Measurements from ENCODE around the gene LDB2.
"Not testable (repeated sequence)": the region's sequence is repeated elsewhere in the genome, so short reads cannot be mapped to it uniquely, and the experiment has no call there.

The LDB2 gene

DNA sequence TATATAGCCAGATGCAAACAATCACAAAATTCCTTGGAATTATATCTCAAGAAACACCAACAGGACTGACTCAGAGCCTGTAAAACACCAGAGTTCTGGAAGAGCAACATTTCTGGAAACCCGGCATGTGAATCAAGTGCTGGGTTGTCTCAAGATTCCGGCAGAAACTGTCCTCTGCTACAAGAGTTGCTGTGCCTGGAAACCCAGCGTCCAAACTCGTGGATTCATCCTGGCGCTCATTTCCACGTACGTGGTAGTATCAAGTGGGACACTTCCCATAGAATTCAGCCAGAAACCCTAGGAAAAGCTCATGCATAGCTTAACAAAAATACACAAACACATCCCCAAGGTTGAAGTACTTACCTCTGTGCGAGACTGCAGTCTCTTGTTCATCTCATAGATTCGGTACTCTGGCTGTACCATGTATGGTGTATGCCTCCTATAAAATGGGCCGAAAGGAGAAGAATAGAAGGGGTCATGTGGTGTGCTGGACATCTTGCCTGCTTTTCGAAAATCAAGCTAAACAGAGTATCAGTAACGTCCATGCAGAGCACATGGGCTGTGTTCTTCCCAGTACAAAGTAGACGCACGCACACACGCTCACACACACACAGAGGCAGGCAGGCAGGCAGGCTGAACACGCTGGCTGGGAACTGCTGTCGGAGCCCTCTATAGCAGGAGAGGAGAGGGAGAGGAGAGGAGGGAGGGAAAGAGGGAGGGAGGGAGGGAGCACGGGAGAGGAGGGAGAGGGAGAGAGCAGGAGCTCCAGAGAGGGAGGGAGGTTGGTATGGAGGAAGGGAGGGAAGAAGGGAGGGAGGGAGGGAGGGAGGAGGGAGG lies at the start of gene LDB2:
LDB2 (minus strand) TSS at position 655 of the 837 bp plus-strand sequence.
- no peaks in the 10 kb centered on the region for H3K36me3 Mint-ChIP-seq (ENCODE audit: low read depth)
- H3K4me1 Mint-ChIP-seq, result peaks cover 14% of the 10 kb centered on the region
- H3K27me3 Mint-ChIP-seq, result peaks cover 7% of the 10 kb centered on the region
- H3K27ac Mint-ChIP-seq, result no peak within 1 kb of the TSS
- no peak for DNase-seq
- peak within 1 kb of the TSS; percentile 52 for H3K4me3 Mint-ChIP-seq
- ATAC-seq, result peak; percentile 10
- no peaks in the 10 kb centered on the region for H3K9me3 Mint-ChIP-seq

DNA sequence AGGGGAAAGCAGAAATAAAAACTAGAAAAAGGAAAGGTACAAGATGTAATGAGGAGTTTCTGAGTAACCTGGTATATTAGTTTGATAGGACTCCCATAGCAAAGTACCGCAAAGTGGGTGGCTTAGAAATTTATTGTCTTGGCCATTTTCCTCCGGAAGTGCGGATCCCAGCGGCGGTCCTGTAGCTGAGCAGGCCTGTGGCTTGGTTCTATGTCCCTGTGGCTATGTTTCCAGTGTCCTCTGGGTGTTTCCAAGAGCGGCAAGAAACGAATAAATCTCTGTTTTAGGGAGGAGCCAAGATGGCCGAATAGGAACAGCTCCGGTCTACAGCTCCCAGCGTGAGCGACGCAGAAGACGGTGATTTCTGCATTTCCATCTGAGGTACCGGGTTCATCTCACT lies 44.0 kb upstream of the LDB2 start:
- Mint-ChIP-seq H3K27me3 (peaks cover 2% of the 10 kb centered on the region), H3K36me3 (ENCODE audit: low read depth) (no peaks in the 10 kb centered on the region), H3K27ac (no peak overlapping the region), H3K9me3 (no peaks in the 10 kb centered on the region), H3K4me1 (no peaks in the 10 kb centered on the region), H3K4me3 (no peak overlapping the region)
- DNase-seq, result no peak
- no peak for ATAC-seq

DNA sequence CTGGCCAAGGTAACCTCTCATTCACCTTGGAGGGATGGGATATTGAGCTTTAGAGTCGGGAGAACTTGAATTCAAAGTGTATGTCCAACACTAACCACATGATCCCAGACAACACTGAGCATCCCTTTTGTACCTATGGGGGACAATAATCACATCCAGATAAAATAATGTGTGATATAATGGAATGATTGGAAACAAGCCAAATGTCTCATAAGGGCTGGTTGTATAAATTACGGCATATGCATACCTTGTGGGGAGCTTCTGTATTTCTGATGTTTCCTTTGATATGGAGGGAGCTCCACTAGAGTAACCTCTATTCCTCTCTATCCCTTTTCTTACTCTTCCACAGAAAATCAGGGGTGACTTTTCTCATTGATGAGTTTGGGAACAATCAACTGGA lies 40.7 kb upstream of the LDB2 start:
- no peaks in the 10 kb centered on the region for H3K36me3 Mint-ChIP-seq (ENCODE audit: low read depth)
- no peaks in the 10 kb centered on the region for H3K4me1 Mint-ChIP-seq
- H3K27ac Mint-ChIP-seq, result no peak overlapping the region
- H3K27me3 Mint-ChIP-seq, result peaks cover 2% of the 10 kb centered on the region
- DNase-seq (no peak), ATAC-seq (no peak)
- peaks cover under 1% of the 10 kb centered on the region for H3K9me3 Mint-ChIP-seq
- no peak overlapping the region for H3K4me3 Mint-ChIP-seq

DNA sequence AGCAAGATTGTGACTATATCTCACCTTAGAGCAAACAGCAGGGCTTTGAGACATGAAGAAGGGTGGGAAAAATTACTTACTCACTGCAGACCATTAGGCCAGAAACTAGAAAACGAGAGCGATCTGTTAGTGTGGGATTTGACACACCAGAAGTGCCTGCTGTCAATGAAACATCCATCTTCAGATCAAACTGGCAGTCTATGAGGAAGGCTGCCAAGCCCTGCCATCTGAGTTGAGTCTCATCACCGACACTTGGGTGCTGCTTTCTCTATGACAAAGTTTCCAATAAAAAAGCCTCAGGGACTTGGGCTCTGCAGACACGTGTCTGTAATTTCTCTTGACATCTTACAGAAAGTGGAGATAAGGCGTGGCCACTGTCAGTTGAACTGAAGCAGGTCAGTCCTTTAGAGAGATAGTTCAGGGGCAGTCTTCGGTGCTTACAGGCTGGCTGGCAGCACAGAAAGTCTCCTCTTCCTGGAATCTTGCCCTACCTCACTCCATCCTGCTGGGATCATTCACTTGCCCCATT lies 40.1 kb upstream of the LDB2 start:
- Mint-ChIP-seq H3K27ac (no peak overlapping the region), H3K36me3 (ENCODE audit: low read depth) (no peaks in the 10 kb centered on the region), H3K9me3 (peaks cover 4% of the 10 kb centered on the region), H3K27me3 (peaks cover 2% of the 10 kb centered on the region), H3K4me1 (no peaks in the 10 kb centered on the region), H3K4me3 (no peak overlapping the region)
- no peak for ATAC-seq
- DNase-seq, result no peak

DNA sequence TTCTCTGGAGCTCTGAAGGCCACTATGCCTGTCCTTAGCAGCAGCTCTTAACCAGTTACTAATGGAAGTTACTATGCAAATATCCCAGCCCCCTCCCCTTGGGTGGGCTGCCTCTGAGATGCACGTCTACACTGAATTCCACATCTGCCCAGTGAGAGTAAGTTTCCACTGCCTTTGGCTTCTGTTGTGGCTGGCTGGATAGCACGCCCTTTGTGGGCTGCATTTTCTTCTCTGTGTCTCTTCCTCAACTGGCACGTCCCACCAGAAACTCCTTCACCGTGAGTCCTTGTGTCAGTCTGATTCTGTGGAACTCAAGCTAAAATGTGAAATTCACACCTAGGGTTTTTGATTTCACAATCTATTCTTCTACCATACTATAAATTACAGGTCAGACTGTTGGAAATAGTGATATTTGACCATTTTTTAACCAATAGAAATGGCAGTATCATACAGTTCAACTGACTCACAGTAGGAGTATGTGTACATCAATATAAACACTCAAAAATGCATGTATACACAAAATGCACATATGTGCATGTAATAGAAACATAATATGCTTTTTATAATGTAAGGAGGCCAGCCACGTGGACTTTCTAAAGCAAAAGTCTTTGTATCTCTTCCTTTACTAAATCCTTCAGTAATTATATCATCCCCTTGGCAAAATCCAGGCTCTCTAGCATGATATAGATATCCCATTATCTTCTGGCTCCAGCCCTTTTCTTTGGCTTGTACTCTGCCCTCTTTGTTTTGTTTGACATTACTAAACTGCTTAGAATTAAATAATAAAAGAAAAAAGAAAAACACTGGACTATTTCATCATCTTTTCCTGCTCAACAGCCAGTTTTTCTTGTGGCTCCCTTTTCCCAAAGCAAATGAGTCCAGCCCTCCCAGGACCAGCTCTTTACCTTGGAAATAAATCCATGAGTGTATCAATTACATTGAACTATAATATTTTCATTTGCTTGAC lies 33.2 kb upstream of the LDB2 start:
- H3K9me3 Mint-ChIP-seq, result peaks cover 4% of the 10 kb centered on the region
- no peak for ATAC-seq
- H3K27me3 Mint-ChIP-seq, result peaks cover 6% of the 10 kb centered on the region
- no peak overlapping the region for H3K27ac Mint-ChIP-seq
- DNase-seq, result no peak
- no peaks in the 10 kb centered on the region for H3K36me3 Mint-ChIP-seq (ENCODE audit: low read depth)
- no peaks in the 10 kb centered on the region for H3K4me1 Mint-ChIP-seq
- H3K4me3 Mint-ChIP-seq, result no peak overlapping the region

DNA sequence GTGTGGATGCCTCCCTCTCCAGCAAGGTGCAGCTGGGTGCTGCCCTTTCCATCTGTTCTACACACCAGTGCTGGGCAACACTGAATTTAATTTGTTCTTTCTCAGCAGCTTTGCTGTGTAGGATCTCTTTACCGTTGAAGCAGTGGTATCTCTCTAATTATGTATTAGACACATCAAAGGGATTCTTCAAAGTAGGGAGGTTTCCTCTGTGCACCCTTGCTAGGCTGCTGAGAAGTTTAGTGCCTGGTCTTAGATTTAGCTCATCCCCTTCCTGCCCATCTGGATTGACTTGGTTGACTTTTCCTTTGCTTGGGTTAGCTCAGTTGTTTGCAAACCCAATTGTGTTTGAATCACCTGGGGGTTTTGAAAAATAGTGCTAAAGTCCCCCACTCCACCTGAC lies 27.8 kb upstream of the LDB2 start:
- ATAC-seq (no peak), DNase-seq (no peak)
- peaks cover 9% of the 10 kb centered on the region for H3K27me3 Mint-ChIP-seq
- H3K4me1 Mint-ChIP-seq, result no peaks in the 10 kb centered on the region
- H3K9me3 Mint-ChIP-seq, result no peaks in the 10 kb centered on the region
- H3K36me3 Mint-ChIP-seq (ENCODE audit: low read depth), result no peaks in the 10 kb centered on the region
- H3K27ac Mint-ChIP-seq, result no peak overlapping the region
- H3K4me3 Mint-ChIP-seq, result no peak overlapping the region

DNA sequence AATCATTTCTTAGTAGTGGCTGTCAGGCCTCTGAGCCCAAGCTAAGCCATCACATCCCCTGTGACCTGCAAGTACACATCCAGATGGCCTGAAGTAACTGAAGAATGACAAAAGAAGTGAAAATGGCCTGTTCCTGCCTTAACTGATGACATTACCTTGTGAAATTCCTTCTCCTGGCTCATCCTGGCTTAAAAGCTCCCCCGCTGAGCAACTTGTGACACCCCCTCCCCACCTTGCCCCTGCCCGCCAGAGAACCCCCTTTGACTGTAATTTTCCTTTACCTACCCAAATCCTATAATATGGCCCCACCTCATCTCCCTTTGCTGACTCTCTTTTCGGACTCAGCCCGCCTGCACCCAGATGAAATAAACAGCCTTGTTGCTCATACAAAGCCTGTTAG lies 20.3 kb upstream of the LDB2 start:
- not testable (repeated sequence) for H3K36me3 Mint-ChIP-seq (ENCODE audit: low read depth); H3K4me1 Mint-ChIP-seq; H3K4me3 Mint-ChIP-seq; DNase-seq; H3K9me3 Mint-ChIP-seq; H3K27ac Mint-ChIP-seq; H3K27me3 Mint-ChIP-seq; ATAC-seq

DNA sequence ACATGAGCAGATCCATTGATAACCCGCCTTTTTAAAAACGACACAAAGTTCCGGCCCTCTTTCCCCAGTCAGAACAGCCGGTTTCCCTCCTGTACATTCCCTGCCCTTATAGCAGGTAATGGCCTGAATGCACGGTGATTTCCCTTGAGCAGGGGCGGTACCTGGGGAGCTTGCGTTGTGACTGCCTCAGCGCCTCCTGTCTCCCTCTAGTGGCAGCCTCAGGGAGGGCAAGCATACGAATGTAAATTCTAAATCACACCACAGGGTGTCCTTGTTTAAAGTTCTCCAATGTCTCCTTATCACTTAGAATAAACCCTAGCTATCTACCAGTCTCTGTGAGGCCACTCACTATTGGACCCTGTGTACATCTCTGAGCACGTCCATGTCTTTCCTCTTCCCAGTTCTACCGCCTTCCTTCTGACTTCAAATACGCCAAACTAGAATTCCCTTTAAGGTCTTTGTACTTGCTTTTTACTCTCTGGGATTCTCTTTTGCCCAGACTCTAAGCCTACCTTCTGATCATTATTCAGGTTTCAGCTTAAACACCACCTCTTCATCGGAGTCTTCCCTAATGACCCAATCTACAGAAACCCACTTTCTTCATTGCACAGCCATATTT lies 18.4 kb upstream of the LDB2 start:
- H3K27me3 Mint-ChIP-seq, result no peaks in the 10 kb centered on the region
- H3K4me1 Mint-ChIP-seq, result no peaks in the 10 kb centered on the region
- DNase-seq (peak; percentile 81), ATAC-seq (peak; percentile 83)
- H3K9me3 Mint-ChIP-seq, result no peaks in the 10 kb centered on the region
- no peak overlapping the region for H3K27ac Mint-ChIP-seq
- H3K36me3 Mint-ChIP-seq (ENCODE audit: low read depth), result no peaks in the 10 kb centered on the region
- no peak overlapping the region for H3K4me3 Mint-ChIP-seq

DNA sequence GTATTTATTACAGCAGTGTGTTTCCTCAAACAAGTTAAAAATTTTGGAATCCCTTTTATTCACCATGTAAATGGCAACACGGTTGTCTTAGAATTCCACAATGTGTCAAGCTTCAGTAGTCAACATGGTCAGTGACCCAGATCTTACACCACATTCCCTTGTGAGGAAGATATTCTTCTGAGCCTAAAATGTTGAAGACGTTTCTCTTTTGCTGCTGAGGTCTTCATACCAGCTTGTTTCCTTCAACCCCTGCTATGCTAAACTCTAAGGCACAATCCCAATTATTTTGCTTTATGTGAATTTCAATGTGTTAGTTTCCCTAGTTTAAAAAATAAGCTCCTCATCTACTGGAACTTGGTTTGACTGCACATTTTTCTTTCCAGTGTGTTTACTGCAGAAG lies 17.6 kb upstream of the LDB2 start:
- Mint-ChIP-seq H3K4me1 (no peaks in the 10 kb centered on the region), H3K27me3 (no peaks in the 10 kb centered on the region), H3K4me3 (no peak overlapping the region), H3K27ac (no peak overlapping the region), H3K36me3 (ENCODE audit: low read depth) (no peaks in the 10 kb centered on the region), H3K9me3 (no peaks in the 10 kb centered on the region)
- ATAC-seq, result no peak
- DNase-seq, result no peak

DNA sequence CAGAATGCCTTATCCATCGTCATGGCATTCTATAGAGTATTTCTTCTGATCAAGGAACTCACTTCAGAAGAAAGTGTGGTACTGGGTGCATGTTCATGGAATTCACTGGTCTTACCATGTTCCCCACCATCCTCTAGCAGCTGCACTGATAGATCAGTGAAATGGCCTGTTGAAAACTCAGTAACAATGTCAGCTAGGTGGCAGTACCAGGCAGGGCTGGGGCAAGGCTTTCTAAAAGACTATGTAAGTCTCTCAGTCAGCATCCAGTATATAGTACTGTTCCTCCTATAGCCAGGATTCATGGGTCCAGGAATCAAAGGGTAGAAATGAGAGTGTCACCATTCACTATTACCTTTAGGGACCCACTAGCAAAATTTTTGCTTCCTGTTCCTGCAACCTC lies 15.8 kb upstream of the LDB2 start:
- Mint-ChIP-seq H3K27me3 (no peaks in the 10 kb centered on the region), H3K4me1 (no peaks in the 10 kb centered on the region), H3K36me3 (ENCODE audit: low read depth) (no peaks in the 10 kb centered on the region), H3K27ac (no peak overlapping the region), H3K4me3 (no peak overlapping the region), H3K9me3 (no peaks in the 10 kb centered on the region)
- ATAC-seq, result no peak
- DNase-seq, result no peak

DNA sequence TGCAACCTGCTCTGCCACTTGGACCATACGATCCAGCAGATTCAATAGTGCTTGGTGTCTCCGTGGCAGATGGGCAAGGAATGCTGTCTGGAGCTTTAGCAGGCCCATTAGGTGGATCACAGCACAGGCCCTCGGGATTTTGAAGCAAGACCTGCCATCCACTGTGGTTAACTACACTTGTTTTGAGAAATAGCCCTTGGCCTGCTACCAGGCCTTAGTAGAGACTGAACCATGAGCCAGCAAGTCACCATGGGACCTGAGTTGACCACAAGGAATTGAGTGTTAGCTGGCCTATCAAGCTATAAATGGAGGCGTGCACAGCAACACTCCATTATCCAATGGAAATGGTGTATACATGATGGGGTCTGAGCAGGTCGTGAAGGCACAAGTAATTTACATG lies 14.5 kb upstream of the LDB2 start:
- Mint-ChIP-seq H3K27ac (no peak overlapping the region), H3K4me1 (no peaks in the 10 kb centered on the region), H3K27me3 (no peaks in the 10 kb centered on the region), H3K9me3 (no peaks in the 10 kb centered on the region), H3K4me3 (no peak overlapping the region), H3K36me3 (ENCODE audit: low read depth) (no peaks in the 10 kb centered on the region)
- no peak for DNase-seq
- ATAC-seq, result no peak

DNA sequence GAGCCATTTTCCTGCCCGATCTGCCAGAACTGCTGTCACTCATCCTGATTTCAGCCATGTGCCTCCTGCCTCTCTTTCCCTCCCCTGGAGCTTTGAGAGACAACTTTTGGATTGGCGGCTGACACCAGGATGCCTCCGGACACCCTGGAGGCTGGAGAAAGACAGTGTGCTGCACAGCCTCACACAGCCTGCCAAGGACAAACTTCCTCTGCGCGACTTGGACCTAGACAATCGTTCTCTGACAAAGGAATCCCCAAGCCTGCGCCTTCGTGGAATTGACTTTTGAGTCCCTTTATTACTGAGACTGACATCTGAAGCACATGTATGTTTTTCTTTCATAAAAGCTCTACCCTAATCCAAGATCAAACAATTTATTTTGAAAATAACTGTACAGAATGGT lies 10.8 kb upstream of the LDB2 start:
- ATAC-seq, result no peak
- no peaks in the 10 kb centered on the region for H3K4me1 Mint-ChIP-seq
- no peak overlapping the region for H3K27ac Mint-ChIP-seq
- H3K9me3 Mint-ChIP-seq, result no peaks in the 10 kb centered on the region
- DNase-seq, result no peak
- no peaks in the 10 kb centered on the region for H3K27me3 Mint-ChIP-seq
- no peaks in the 10 kb centered on the region for H3K36me3 Mint-ChIP-seq (ENCODE audit: low read depth)
- H3K4me3 Mint-ChIP-seq, result no peak overlapping the region

DNA sequence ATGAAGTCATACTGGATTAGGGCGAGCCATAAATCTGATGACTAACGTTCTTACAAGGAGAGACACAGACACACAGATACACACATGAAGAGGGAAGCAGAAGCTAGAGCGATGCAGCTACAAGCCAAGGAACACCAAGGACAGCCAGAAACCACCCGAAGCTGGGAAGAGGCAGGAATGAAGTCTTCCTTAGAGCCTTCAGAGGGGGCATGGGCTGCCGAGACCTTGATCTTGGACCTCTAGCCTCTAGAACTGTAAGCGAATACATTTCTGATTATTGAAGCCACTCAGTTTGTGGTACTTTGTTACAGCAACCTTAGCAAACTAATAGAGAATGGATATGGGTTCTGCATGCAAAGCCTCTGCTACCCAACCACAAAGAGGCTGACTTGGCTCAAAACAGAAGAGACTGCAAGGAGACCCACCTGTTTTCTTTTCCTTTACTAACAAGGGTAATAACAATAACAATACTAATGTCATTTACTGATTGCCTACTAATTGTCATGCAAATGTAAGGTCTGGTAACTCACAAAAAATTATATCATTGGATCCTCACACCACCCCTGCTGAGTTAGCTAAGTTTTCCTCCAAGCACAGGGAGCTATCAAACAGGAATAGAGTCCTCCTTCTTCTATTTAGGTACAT lies 10.1 kb upstream of the LDB2 start:
- no peaks in the 10 kb centered on the region for H3K4me1 Mint-ChIP-seq
- H3K36me3 Mint-ChIP-seq (ENCODE audit: low read depth), result no peaks in the 10 kb centered on the region
- DNase-seq (no peak), ATAC-seq (no peak)
- no peaks in the 10 kb centered on the region for H3K9me3 Mint-ChIP-seq
- H3K27me3 Mint-ChIP-seq, result no peaks in the 10 kb centered on the region
- H3K27ac Mint-ChIP-seq, result no peak overlapping the region
- H3K4me3 Mint-ChIP-seq, result no peak overlapping the region

DNA sequence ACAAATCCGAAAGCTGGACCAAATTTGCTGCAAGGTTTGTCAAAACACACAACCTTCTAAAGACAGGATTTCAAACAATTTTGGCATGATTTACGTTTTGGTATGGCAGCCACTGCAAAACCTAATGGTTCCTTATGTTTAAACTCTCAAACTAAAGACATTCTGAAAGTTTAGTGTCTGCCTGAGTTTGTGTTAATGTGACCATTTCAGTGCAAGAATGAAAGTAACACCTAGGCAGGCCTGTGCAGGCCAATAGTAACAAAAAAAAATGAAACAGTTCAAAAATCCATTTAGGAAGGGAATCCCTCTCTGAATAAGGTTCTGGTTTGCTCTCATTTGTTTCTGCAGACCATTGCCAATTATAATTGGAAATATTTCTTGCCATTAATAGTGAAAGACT lies 1.9 kb upstream of the LDB2 start:
- no peaks in the 10 kb centered on the region for H3K36me3 Mint-ChIP-seq (ENCODE audit: low read depth)
- H3K27me3 Mint-ChIP-seq, result peaks cover 7% of the 10 kb centered on the region
- no peak overlapping the region for H3K4me3 Mint-ChIP-seq
- DNase-seq (no peak), ATAC-seq (no peak)
- no peak overlapping the region for H3K27ac Mint-ChIP-seq
- H3K4me1 Mint-ChIP-seq, result peaks cover 2% of the 10 kb centered on the region
- H3K9me3 Mint-ChIP-seq, result no peaks in the 10 kb centered on the region
